Stimulated activated CD8-positive, alpha-beta memory T cell treated with anti-CD3 and anti-CD28 coated beads, Interleukin-15, amount 100 ng/mL, for 4 hours (primary cell): ENCODE results near the gene DAGLA.
"Not testable (repeated sequence)": the region's sequence is repeated elsewhere in the genome, so short reads cannot be mapped to it uniquely, and the experiment has no call there.

Experiments used
- DNase-seq, 2 donors: peaks; one replicate each; pipeline ENCODE4 v3.0.0-alpha.2; 2020; ENCODE audit warnings: low read depth in 2 of 2

The DAGLA gene

GRCh38 chr11:61660997-61661396 is 19.2 kb upstream of the DAGLA start:
- DNase-seq, result not testable (repeated sequence)

- no peak for DNase-seq
These were observed 13.4 kb upstream of the DAGLA start for GRCh38 chr11:61666684-61667297.

DNA sequence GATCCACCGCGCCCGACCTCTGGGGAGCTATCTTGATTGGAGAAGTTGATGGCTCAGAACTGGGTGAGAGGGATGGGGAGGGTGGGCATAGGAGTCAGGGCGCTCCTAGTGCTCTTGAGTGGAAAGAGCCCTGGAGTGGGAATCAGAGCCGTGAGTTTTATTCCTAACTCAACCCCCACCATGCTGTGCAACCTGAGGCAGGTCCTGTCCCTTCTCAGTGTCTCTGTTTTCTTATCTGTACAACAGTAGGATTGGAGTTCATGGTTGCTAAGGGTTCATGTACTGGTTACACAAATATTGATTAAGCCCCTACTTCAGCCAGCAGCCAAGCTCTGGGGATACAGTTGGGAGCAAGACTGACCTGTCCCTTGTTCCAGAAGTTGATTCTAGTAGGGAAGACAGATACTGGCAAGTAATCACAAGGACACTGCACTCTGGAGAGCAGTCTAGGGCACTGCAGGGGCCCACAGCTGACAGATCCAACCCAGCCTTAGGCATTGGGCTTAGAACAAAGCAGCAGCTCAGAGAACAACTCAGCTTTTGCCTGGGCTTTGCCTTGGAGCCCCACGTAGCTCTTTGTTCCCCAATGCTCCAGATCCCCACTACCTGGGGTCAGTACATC is 12.4 kb upstream of the DAGLA start:
- DNase-seq, result no peak

DNA sequence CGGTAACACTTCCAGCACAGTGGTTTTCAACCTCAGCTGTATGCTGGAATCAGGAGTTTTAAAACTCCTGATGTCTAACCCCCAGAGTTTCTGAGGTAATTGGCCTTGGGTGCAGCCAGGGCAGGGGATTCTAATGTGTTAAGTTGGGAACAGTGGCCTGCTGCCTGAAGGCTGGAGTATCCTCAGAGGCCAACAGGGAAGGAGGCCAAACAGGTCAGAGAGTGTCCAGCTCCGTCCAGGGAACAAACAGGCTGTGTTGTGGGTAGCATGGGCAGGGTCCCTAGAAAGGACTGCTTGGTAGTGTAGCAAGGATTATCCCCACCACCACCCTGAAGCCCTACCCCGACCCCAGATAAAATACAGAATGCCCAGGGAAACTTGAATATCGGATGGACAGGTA is 10.8 kb upstream of the DAGLA start:
- no peak for DNase-seq

DNA sequence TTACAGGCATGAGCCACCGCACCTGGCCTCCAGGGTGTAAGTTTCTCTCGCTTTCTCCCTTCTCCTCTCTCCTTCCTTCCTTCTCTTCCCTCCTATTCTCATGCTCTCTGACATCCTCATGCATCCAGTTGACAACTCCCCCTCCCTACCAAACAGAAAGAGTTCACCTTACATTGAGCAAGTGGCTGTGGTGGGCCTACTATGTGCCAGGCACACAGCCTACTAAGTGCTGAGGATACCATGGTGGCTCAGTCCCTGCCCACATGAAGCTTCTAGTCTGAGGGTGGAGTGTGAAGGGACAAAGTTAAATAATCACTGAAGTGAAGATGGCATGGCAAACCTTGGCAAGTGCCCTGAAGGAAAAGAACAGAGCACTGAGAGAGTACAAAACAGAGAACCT is 9.6 kb upstream of the DAGLA start:
- no peak for DNase-seq

GRCh38 chr11:61671527-61671926 is 8.7 kb upstream of the DAGLA start:
- no peak for DNase-seq

- not testable (repeated sequence) for DNase-seq
These were observed 6.2 kb upstream of the DAGLA start for GRCh38 chr11:61673946-61674467.

- no peak for DNase-seq
These were observed 4.4 kb upstream of the DAGLA start for GRCh38 chr11:61675826-61676225.

GRCh38 chr11:61679296-61679695 is 895 bp upstream of the DAGLA start:
- no peak for DNase-seq

- no peak for DNase-seq
These were observed 531 bp downstream of the DAGLA start for GRCh38 chr11:61680622-61681221.

DNA sequence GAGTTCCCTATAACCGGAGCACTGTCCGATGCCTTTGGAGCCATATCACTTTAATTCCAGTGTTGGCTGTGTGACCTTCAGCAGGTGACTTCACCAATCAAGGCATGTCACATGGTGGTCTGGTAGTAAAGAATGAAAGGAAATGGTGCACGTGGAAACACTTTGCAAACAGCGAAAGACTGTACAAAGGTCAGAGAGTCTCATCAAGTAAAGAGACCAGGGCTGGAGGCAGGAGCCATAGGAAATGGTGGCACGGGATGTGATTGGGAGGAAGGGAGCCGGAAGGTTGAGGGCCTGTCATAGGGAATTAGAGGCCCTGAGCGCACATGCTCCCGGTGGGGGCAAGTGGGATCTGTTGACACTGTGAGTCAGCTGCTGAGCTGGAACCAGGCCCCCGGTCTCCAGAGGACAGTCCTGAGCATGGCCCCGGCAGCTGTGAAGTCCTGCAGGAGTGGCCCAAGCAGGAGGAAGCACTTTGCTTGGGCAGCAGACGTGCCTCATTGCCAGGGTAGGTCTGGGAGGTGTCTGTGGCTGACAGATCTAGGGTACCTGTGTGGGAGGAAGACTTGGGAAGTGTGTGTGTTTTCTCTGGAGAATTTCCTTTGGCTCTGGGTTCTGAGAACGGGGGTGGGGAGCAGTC is 2.0 kb downstream of the DAGLA start:
- DNase-seq, result no peak

GRCh38 chr11:61682906-61683675 is 2.9 kb downstream of the DAGLA start:
- no peak for DNase-seq

DNA sequence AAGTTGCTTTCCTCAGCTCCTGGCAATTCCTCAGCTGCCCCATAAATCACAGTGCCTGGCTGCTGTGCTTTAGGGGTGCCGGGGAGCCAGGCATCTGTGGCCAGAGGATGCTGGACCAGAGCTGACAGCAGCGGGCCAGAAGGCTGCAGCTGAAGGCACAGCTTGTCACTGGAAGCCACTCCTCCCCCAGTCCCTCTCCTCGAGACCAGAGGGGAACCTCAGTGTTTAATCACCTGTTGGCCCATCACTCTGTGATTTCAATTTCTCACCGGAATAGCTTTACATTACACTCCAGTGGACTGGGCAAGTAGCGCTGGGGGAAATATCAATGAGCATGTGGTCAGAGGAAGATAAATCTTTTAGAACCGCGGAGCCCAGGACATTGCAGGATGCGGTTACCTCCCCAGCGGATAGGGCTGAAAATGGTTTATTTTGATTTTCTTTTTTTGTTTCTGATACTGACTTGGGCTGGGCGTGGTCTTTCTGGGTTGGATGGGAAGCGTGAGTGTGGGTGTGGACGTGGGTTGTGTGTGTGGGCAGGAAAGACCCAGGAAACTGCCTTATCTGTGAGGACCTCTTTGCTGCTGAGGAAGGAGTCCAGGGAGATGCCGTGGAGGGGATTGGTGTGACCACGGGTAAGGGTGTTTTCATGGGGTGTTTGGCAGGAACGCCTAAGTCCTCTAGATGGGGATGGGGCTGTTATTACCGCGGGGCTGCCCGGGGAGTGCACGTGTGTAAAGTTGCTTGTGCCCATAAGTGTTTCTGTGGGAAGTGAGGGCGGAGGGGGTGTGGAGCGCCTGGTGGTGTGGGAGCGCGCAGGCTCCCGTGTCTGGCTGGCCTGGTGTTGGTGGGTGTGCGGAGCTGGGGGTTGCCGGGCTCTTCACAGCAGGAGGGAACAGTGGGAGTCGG is 4.0 kb downstream of the DAGLA start:
- DNase-seq, result peak in 1 of 2 donors; percentile 7

- no peak for DNase-seq
These were observed 4.9 kb downstream of the DAGLA start for GRCh38 chr11:61684870-61685616.

DNA sequence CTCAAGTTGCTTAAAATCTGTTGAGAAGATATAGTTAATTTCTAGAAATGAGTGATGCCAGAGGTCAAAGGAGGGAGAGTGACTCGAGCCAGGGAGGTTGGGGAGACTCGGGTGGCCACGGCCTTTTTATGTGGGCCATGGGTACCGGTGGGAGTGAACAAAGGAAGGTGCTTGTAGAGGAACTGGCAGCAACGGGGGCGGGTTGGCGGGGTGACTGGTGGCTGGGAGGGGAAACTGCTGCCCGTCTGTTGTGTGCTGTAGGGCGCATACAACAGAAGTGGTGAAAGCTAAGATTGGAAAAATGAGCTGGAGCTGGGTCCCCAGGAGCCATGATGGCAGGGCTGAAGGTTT is 5.4 kb downstream of the DAGLA start:
- DNase-seq, result no peak

DNA sequence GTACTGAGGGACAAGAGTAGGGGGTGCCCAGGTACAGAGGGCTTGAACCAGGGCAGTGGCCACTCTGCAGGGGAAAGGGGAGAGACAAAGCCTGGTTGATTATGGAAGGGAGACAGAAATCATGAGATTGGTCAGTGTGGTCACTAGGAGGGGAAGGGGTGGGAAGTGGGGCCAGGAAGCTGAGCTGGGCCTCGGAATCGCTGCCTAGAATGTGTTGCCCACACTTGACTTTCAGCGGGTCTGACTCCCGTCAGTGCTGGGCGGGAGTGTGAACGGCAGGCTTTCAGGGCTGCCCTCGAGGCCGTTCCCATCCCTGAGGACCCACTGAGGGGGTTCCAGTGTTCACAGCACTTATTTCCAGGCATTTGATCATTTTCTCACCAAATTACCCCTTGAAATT is 5.9 kb downstream of the DAGLA start:
- DNase-seq, result no peak

DNA sequence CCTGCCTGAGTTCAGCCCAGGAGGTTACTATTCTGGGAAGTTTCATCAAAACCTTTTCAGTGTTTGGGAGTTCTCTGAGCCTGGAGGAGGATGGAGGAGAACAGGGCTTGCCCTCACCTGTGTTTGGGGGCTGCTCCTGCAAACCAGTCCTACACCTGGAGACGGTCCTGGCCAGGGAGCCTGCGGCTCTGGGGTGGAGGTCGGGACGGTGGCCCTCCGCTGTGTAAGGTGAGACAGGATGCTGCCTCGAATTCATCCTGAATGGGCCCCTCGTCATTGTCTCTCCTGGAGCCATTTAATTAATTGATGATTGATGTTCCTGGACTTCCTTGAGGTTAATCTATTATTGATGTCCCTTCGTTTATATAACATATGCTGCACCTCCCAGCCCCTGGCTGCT is 6.3 kb downstream of the DAGLA start:
- DNase-seq, result no peak

- DNase-seq, result no peak
These were observed 7.2 kb downstream of the DAGLA start for GRCh38 chr11:61687420-61687819.

DNA sequence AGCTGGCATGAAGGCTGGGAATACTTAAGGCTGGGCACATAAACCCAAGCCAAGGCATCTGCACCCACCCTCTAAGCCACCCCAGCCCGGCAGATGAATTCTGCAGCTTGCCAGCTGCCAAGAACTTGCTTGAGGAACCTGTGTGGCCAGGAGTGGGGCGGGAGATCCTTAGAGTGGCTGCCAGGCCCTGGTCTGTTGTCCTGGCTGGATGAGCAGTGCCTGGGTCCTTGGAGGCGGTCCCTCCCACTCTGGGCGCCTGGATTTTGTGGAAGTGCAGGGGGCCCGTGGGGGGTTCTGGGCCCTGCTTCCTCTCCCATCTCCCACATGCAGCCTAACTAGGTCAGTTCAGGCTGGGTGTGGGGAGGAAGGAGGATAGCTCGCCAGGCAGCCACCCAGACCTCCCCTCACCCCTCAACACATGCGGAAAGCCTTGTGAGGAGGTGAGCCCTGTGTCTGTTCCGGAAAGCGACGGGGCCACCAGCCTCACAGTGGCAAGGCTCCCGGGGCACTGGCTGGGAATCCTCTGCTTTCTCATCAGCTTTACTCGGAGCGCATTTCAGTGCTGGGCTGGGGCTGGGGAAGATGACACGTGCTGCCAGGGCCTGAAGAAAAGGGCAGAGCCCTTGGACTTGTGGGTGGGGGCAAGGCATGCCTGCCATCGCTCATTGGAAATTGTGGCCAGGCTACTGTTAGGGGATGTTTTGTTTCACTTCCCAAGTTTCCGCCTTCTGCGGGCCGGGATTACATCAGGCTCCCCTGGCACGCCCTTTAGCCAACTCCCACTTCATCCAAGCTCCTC is 8.4 kb downstream of the DAGLA start:
- DNase-seq, result no peak

GRCh38 chr11:61689164-61689496 is 8.9 kb downstream of the DAGLA start:
- no peak for DNase-seq
